Coronary artery (tissue), 2 donors: ENCODE measurements around the gene AK9.
"Not testable (repeated sequence)": the region's sequence is repeated elsewhere in the genome, so short reads cannot be mapped to it uniquely, and the experiment has no call there.

Experiments
- DNase-seq: peaks from one replicate; pipeline ENCODE4 v3.0.0-alpha.2; 2017; ENCODE audit warnings: low spot score
- H3K27ac ChIP-seq, 2 donors: fragments of 200-600 bp; sonication (generic); one replicate each; pipeline ENCODE4 v1.5.1; 2016 to 2019
- H3K4me3 ChIP-seq: fragments of 200-600 bp; sonication (generic); 2 replicates; pipeline ENCODE4 v1.5.1; 2016; ENCODE audit warnings: mild to moderate bottlenecking, moderate library complexity
- CTCF ChIP-seq: fragments of 200-600 bp; sonication (generic); IDR thresholded peaks from one replicate; pipeline ENCODE4 v1.5.1; 2019; ENCODE audit warnings: antibody characterized with exemption

The AK9 gene

GRCh38 chr6:109527989-109528388, 163.0 kb downstream of the AK9 start:
- no peak overlapping the region for H3K4me3 ChIP-seq
- no peak for DNase-seq
- no peak overlapping the region for H3K27ac ChIP-seq
- TF ChIP-seq CTCF: no peak

GRCh38 chr6:109526905-109527628, 163.9 kb downstream of the AK9 start:
- TF ChIP-seq CTCF: peak; percentile 28
- no peak for DNase-seq
- H3K4me3 ChIP-seq: no peak overlapping the region
- H3K27ac ChIP-seq: no peak overlapping the region

GRCh38 chr6:109524129-109524528, 166.9 kb downstream of the AK9 start:
- H3K4me3 ChIP-seq: no peak overlapping the region
- DNase-seq: no peak
- no peak for TF ChIP-seq CTCF
- H3K27ac ChIP-seq: no peak overlapping the region

- no peak for DNase-seq
- H3K4me3 ChIP-seq: no peak overlapping the region
- H3K27ac ChIP-seq: no peak overlapping the region
- TF ChIP-seq CTCF: no peak
These were observed 167.5 kb downstream of the AK9 start for GRCh38 chr6:109523478-109523877.

- Histone ChIP-seq H3K27ac (no peak overlapping the region), H3K4me3 (no peak overlapping the region)
- TF ChIP-seq CTCF: no peak
- DNase-seq: no peak
These were observed 169.9 kb downstream of the AK9 start for GRCh38 chr6:109521080-109521479.

GRCh38 chr6:109519647-109520046, 171.4 kb downstream of the AK9 start:
- not testable (repeated sequence) for H3K4me3 ChIP-seq, H3K27ac ChIP-seq, DNase-seq

- no peak overlapping the region for H3K4me3 ChIP-seq
These were observed 174.1 kb downstream of the AK9 start for GRCh38 chr6:109516929-109517328.

More at GRCh38 chr6:109516929-109517328, 174.1 kb downstream of the AK9 start:
- DNase-seq: no peak
- no peak for TF ChIP-seq CTCF
- no peak overlapping the region for H3K27ac ChIP-seq
